OCI-LY3 (cell line): ENCODE results near the gene SF3B1.

ENCODE experiments used
- H2AFZ ChIP-seq: fragments of 200-600, 300-600 bp; shearing (Covaris generic); 2 replicates; pipeline ENCODE4 v1.6.0; 2014; ENCODE audit warnings: antibody characterized with exemption, low read depth, low read length
- H3K27ac ChIP-seq: fragments of 200-600, 300-600 bp; sonication (generic); 2 replicates; pipeline ENCODE4 v1.5.1; 2014; ENCODE audit warnings: mild to moderate bottlenecking, low read length, moderate library complexity, mixed read lengths
- H3K27me3 ChIP-seq: fragments of 200-600, 300-600 bp; sonication (generic); 2 replicates; pipeline ENCODE4 v1.6.1; 2014; ENCODE audit warnings: low read depth, low read length, mixed read lengths
- H3K36me3 ChIP-seq: fragments of 200-600, 300-600 bp; sonication (generic); replicated peaks from 2 replicates; pipeline ENCODE3; 2014; ENCODE audit warnings: low read depth, low read length, mixed read lengths
- H3K4me1 ChIP-seq: fragments of 300-600, 200-600 bp; sonication (generic); 2 replicates; pipeline ENCODE4 v1.6.1; 2014; ENCODE audit warnings: low read length, mixed read lengths
- H3K4me2 ChIP-seq: fragments of 200-600, 300-600 bp; sonication (generic); 2 replicates; pipeline ENCODE4 v1.6.1; 2014; ENCODE audit warnings: low read length, mixed read lengths
- H3K4me3 ChIP-seq: fragments of 300-600, 200-600 bp; sonication (generic); 2 replicates; pipeline ENCODE4 v1.5.1; 2014; ENCODE audit warnings: antibody characterized with exemption, mild to moderate bottlenecking, low read length, moderate library complexity
- H3K79me2 ChIP-seq: fragments of 300-600, 200-600 bp; shearing (Covaris generic); 2 replicates; pipeline ENCODE4 v1.6.1; 2014; ENCODE audit warnings: mild to moderate bottlenecking, low read length, mixed read lengths
- H3K9ac ChIP-seq: fragments of 300-600, 200-600 bp; shearing (Covaris generic); 2 replicates; pipeline ENCODE4 v1.6.0; 2014; ENCODE audit warnings: mild to moderate bottlenecking, low read length, moderate library complexity
- H3K9me3 ChIP-seq: fragments of 200-600, 300-600 bp; shearing (Covaris generic); 2 replicates; pipeline ENCODE4 v1.6.1; 2014; ENCODE audit warnings: low read length, mixed read lengths; ENCODE audit not compliant: insufficient read depth
- H4K20me1 ChIP-seq: fragments of 200-600, 300-600 bp; sonication (generic); 2 replicates; pipeline ENCODE4 v1.6.1; 2016; ENCODE audit warnings: low read length, mixed read lengths; ENCODE audit not compliant: insufficient read depth
- EZH2phosphoT487 ChIP-seq: fragments of 200-600 bp; shearing (Covaris generic); IDR thresholded peaks from 2 replicates; pipeline ENCODE4 v1.6.1; 2018; ENCODE audit warnings: antibody characterized with exemption, mixed run types, low read depth
- TF ChIP-seq, protein P1 (sequence below): fragments of 200-600, 300-600 bp; sonication (generic); IDR thresholded peaks from 2 replicates; pipeline ENCODE4 v1.5.1; 2014; ENCODE audit warnings: antibody characterized with exemption, low read length, low read depth

SF3B1 gene

GRCh38 chr2:197477797-197478196 is 43.0 kb upstream of the SF3B1 start:
- Histone ChIP-seq H3K27ac (no peak overlapping the region), H3K36me3 (peaks cover 18% of the 10 kb centered on the region), H3K4me1 (peaks cover 3% of the 10 kb centered on the region; the same call in 1 of the 2 replicates), H3K9me3 (no peaks in the 10 kb centered on the region), H4K20me1 (no peaks in the 10 kb centered on the region), H3K79me2 (no peaks in the 10 kb centered on the region), H3K27me3 (no peaks in the 10 kb centered on the region), H3K9ac (no peak overlapping the region), H2AFZ (no peak overlapping the region), H3K4me3 (no peak overlapping the region), H3K4me2 (no peak overlapping the region)
- no peak for TF ChIP-seq EZH2phosphoT487
- TF ChIP-seq, protein P1, sequence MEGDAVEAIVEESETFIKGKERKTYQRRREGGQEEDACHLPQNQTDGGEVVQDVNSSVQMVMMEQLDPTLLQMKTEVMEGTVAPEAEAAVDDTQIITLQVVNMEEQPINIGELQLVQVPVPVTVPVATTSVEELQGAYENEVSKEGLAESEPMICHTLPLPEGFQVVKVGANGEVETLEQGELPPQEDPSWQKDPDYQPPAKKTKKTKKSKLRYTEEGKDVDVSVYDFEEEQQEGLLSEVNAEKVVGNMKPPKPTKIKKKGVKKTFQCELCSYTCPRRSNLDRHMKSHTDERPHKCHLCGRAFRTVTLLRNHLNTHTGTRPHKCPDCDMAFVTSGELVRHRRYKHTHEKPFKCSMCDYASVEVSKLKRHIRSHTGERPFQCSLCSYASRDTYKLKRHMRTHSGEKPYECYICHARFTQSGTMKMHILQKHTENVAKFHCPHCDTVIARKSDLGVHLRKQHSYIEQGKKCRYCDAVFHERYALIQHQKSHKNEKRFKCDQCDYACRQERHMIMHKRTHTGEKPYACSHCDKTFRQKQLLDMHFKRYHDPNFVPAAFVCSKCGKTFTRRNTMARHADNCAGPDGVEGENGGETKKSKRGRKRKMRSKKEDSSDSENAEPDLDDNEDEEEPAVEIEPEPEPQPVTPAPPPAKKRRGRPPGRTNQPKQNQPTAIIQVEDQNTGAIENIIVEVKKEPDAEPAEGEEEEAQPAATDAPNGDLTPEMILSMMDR, result no peak

GRCh38 chr2:197472166-197472565 is 37.3 kb upstream of the SF3B1 start:
- no peak overlapping the region for H3K4me3 ChIP-seq
- peaks cover 3% of the 10 kb centered on the region; the same call in 1 of the 2 replicates for H3K4me1 ChIP-seq
- H3K9me3 ChIP-seq, result no peaks in the 10 kb centered on the region
- H3K27me3 ChIP-seq, result no peaks in the 10 kb centered on the region
- no peak for TF ChIP-seq EZH2phosphoT487
- TF ChIP-seq, protein P1, result no peak
- no peak overlapping the region for H3K4me2 ChIP-seq
- H4K20me1 ChIP-seq, result no peaks in the 10 kb centered on the region
- H3K79me2 ChIP-seq, result no peaks in the 10 kb centered on the region
- H2AFZ ChIP-seq, result no peak overlapping the region
- H3K27ac ChIP-seq, result no peak overlapping the region
- H3K36me3 ChIP-seq, result peaks cover 22% of the 10 kb centered on the region
- H3K9ac ChIP-seq, result no peak overlapping the region

DNA sequence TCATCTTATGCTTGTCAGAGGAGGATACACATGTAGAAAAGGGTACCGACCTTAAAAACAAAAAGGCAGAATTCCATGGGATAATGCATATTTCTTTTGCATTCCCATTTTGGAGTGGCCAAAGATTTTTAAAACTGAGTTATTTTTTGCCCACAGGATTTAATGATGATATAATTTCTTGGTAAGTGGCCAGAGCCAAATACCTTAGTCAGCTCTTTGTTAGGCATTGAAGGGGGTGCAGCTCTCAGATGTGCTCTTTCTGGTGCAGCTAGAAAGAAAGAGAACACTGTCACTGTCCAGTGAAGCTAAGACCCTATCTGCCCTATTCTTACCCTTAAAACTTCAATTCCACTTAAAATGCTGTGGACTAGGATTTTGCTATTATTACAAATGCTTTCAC is 29.3 kb upstream of the SF3B1 start:
- Histone ChIP-seq H3K4me3 (no peak overlapping the region), H3K27ac (no peak overlapping the region), H3K36me3 (peaks cover 4% of the 10 kb centered on the region), H3K4me2 (no peak overlapping the region), H3K79me2 (peaks cover 3% of the 10 kb centered on the region; the same call in 1 of the 2 replicates), H3K27me3 (no peaks in the 10 kb centered on the region), H3K9ac (no peak overlapping the region), H3K9me3 (no peaks in the 10 kb centered on the region), H2AFZ (no peak overlapping the region), H3K4me1 (no peaks in the 10 kb centered on the region), H4K20me1 (no peaks in the 10 kb centered on the region)
- TF ChIP-seq, protein P1, result no peak
- no peak for TF ChIP-seq EZH2phosphoT487

DNA sequence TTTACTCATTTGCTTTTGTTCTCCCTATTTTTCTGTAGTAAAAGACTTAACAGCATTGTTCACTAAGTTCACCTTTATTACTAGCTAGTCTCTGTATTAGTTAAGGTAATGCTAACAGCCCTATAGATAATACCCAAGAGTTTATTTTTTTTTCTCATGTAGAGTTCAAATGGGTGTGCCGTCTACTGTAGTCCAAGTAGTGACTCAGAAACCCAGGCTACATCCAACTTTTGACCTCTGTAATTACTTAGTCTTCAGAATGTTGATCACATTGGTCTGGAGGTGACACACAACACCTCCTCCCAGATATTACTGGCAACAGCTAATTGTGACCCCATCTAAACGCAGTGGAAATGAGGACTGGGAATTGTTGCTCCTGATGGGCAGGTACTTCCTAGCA is 26.2 kb upstream of the SF3B1 start:
- no peaks in the 10 kb centered on the region for H3K27me3 ChIP-seq
- H3K27ac ChIP-seq, result no peak overlapping the region
- H3K4me2 ChIP-seq, result no peak overlapping the region
- H3K36me3 ChIP-seq, result no peaks in the 10 kb centered on the region
- no peaks in the 10 kb centered on the region for H4K20me1 ChIP-seq
- no peak overlapping the region for H3K4me3 ChIP-seq
- TF ChIP-seq, protein P1, result no peak
- no peak for TF ChIP-seq EZH2phosphoT487
- no peak overlapping the region for H2AFZ ChIP-seq
- H3K9ac ChIP-seq, result no peak overlapping the region
- H3K4me1 ChIP-seq, result no peaks in the 10 kb centered on the region
- no peaks in the 10 kb centered on the region for H3K9me3 ChIP-seq
- peaks cover 24% of the 10 kb centered on the region for H3K79me2 ChIP-seq
